GM23248 (cell line): Measurements from ENCODE around the gene CENPM. TPM values are rescaled to one million over a fixed set of nuclear protein-coding genes. Genes with fewer than 3 reads are reported as not detected.
"Not testable (repeated sequence)": the region's sequence is repeated elsewhere in the genome, so short reads cannot be mapped to it uniquely, and the experiment has no call there.

ENCODE experiments used
- DNase-seq: peaks from one replicate; pipeline ENCODE4 v3.0.0-alpha.2; 2015
- H2AFZ ChIP-seq: fragments of 200-600 bp; sonication (generic); 2 replicates; pipeline ENCODE4 v1.6.1; 2016; ENCODE audit warnings: antibody characterized with exemption
- H3F3A ChIP-seq: fragments of 200-600 bp; sonication (generic); 2 replicates; pipeline ENCODE4 v1.6.1; 2016; ENCODE audit warnings: mild to moderate bottlenecking, antibody characterized with exemption, mixed run types; ENCODE audit not compliant: insufficient read depth
- H3K27ac ChIP-seq: fragments of 200-600 bp; sonication (generic); 2 replicates; pipeline ENCODE4 v1.5.1; 2016; ENCODE audit warnings: mild to moderate bottlenecking
- H3K27me3 ChIP-seq: fragments of 200-600 bp; sonication (generic); replicated peaks from 2 replicates; pipeline ENCODE4 v1.6.1; 2016; ENCODE audit warnings: mild to moderate bottlenecking; ENCODE audit not compliant: insufficient read depth
- H3K36me3 ChIP-seq: fragments of 200-600 bp; sonication (generic); 2 replicates; pipeline ENCODE4 v1.6.1; 2016; ENCODE audit warnings: low read depth, mild to moderate bottlenecking
- H3K4me1 ChIP-seq: fragments of 200-600 bp; sonication (generic); 2 replicates; pipeline ENCODE4 v1.6.1; 2016; ENCODE audit warnings: mild to moderate bottlenecking; ENCODE audit not compliant: insufficient read depth
- H3K4me2 ChIP-seq: fragments of 200-600 bp; sonication (generic); one replicate; pipeline ENCODE4 v1.6.1; 2016; ENCODE audit warnings: mild to moderate bottlenecking; ENCODE audit not compliant: unreplicated experiment
- H3K4me3 ChIP-seq: fragments of 200-600 bp; sonication (generic); 2 replicates; pipeline ENCODE4 v1.5.1; 2016; ENCODE audit warnings: mild to moderate bottlenecking
- H3K79me2 ChIP-seq: fragments of 200-600 bp; sonication (generic); 2 replicates; pipeline ENCODE4 v1.6.1; 2016; ENCODE audit warnings: mild to moderate bottlenecking; ENCODE audit not compliant: insufficient read depth
- H3K9ac ChIP-seq: fragments of 200-600 bp; sonication (generic); 2 replicates; pipeline ENCODE4 v1.6.1; 2016; ENCODE audit warnings: mild to moderate bottlenecking
- H3K9me2 ChIP-seq: fragments of 200-600 bp; sonication (generic); 2 replicates; pipeline ENCODE4 v1.6.1; 2016; ENCODE audit warnings: mixed run types, mild to moderate bottlenecking, moderate library complexity; ENCODE audit not compliant: insufficient read depth
- H3K9me3 ChIP-seq: fragments of 200-600 bp; sonication (generic); one replicate; pipeline ENCODE4 v1.6.1; 2017; ENCODE audit warnings: low read depth
- H4K20me1 ChIP-seq: fragments of 200-600 bp; sonication (generic); 2 replicates; pipeline ENCODE4 v1.6.0; 2016; ENCODE audit not compliant: insufficient read depth
- EZH2 ChIP-seq: fragments of 200-600 bp; sonication (generic); IDR thresholded peaks from 2 replicates; pipeline ENCODE4 v1.6.1; 2018; ENCODE audit warnings: antibody characterized with exemption, mild to moderate bottlenecking; ENCODE audit not compliant: insufficient read depth, poor library complexity, severe bottlenecking
- EZH2phosphoT487 ChIP-seq: fragments of 200-600 bp; sonication (generic); IDR thresholded peaks from 2 replicates; pipeline ENCODE4 v1.6.1; 2018; ENCODE audit warnings: antibody characterized with exemption, moderate library complexity, mild to moderate bottlenecking, low read depth; ENCODE audit not compliant: insufficient read depth
- WGBS, 2 experiments: methylation state at CpG; one replicate each; pipeline ENCODE4 v1.1.6; 2015 to 2017; ENCODE audit warnings: low lambda C conversion rate in 2 of 2, low coverage in 1 of 2; ENCODE audit errors: missing lambda C conversion rate in 2 of 2; 5-methylcytosine and 5-hydroxymethylcytosine counted together
- in situ Hi-C: fragments of 300-500 bp; cut with MboI; formaldehyde crosslinking; loops from 2 replicates; pipeline ENCODE4 v1.15.0; 2020
- polyA plus RNA-seq: library from polyadenylated mRNA; unstranded; fragments of >200 nt; fragmentation: Nextera tagmentation; extraction: Ambion mirVana; gene quantifications from 2 replicates; pipeline ENCODE4 v1.2.1, GENCODE V29; 2016
- total RNA-seq: library from RNA; depleted of rRNA; stranded (reverse); fragments of >200 nt; shearing (Covaris generic); gene quantifications from 2 replicates; pipeline ENCODE4 v1.2.3, GENCODE V29; 2014

CENPM gene
- total and polyA plus RNA-seq, 2 experiments from 2014 or later = 5.7 to 18.9 TPM

- Histone ChIP-seq H3K79me2 (no peaks in the 10 kb centered on the region), H3K4me1 (no peaks in the 10 kb centered on the region), H3F3A (no peaks in the 10 kb centered on the region), H3K4me3 (no peak within 1 kb of the TSS), H3K9me3 (no peaks in the 10 kb centered on the region), H3K27me3 (no peaks in the 10 kb centered on the region), H3K4me2 (no peak within 1 kb of the TSS), H3K9ac (no peak within 1 kb of the TSS), H2AFZ (no peak within 1 kb of the TSS), H3K9me2 (no peaks in the 10 kb centered on the region), H3K36me3 (no peaks in the 10 kb centered on the region), H3K27ac (no peak within 1 kb of the TSS), H4K20me1 (no peaks in the 10 kb centered on the region)
- 63 to 67% methylated on average over 16 of the region's 16 CpGs for WGBS, 2 experiments
- TF ChIP-seq EZH2 (no peak), EZH2phosphoT487 (no peak)
- in situ Hi-C loops = no loop called here
- DNase-seq = no peak
Measured at GRCh38 chr22:41951898-41952474, 5.0 kb upstream of the CENPM start, which contains the start of gene SMIM45. TSS of gene SMIM45 (plus strand) at chr22:41952150.

GRCh38 chr22:41949297-41949965, 2.5 kb upstream of the CENPM start:
- Histone ChIP-seq H2AFZ (no peak overlapping the region), H3K4me2 (no peak overlapping the region), H3K9ac (no peak overlapping the region), H4K20me1 (no peaks in the 10 kb centered on the region), H3K9me3 (no peaks in the 10 kb centered on the region), H3K4me1 (no peaks in the 10 kb centered on the region), H3F3A (no peaks in the 10 kb centered on the region), H3K79me2 (peaks cover 10% of the 10 kb centered on the region; the same call in 1 of the 2 replicates), H3K4me3 (no peak overlapping the region), H3K36me3 (no peaks in the 10 kb centered on the region), H3K9me2 (no peaks in the 10 kb centered on the region), H3K27me3 (no peaks in the 10 kb centered on the region), H3K27ac (no peak overlapping the region)
- in situ Hi-C loops = loop anchor here (10.0 kb wide), 1 partner anchor 255 kb away; the partner anchor contains the start of gene MEI1
- WGBS, 2 experiments = 83 to 86% methylated on average over 7 of the region's 7 CpGs
- DNase-seq = no peak
- TF ChIP-seq EZH2 (no peak), EZH2phosphoT487 (no peak)

GRCh38 chr22:41948928-41949296, 2.0 kb upstream of the CENPM start:
- not testable (repeated sequence) for H3F3A ChIP-seq, H3K9ac ChIP-seq, H3K9me2 ChIP-seq, H3K9me3 ChIP-seq, H3K4me1 ChIP-seq, H3K4me2 ChIP-seq, H4K20me1 ChIP-seq, H3K36me3 ChIP-seq, H2AFZ ChIP-seq, H3K27me3 ChIP-seq, H3K4me3 ChIP-seq, DNase-seq, H3K79me2 ChIP-seq, H3K27ac ChIP-seq
- 89 to 94% methylated on average over 7 to 8 of the region's 8 CpGs for WGBS, 2 experiments
- in situ Hi-C loops = loop anchor here (10.0 kb wide), 1 partner anchor 254 kb away; the partner anchor contains the start of gene MEI1

GRCh38 chr22:41948142-41948541, 1.2 kb upstream of the CENPM start:
- 94 to 95% methylated on average over 2 of the region's 2 CpGs for WGBS, 2 experiments
- peaks cover 7% of the 10 kb centered on the region for H3K4me1 ChIP-seq
- in situ Hi-C loops = loop anchor here (10.0 kb wide), 1 partner anchor 253 kb away; the partner anchor contains the start of gene MEI1

More at GRCh38 chr22:41948142-41948541, 1.2 kb upstream of the CENPM start:
- H3F3A ChIP-seq = no peaks in the 10 kb centered on the region
- H3K79me2 ChIP-seq = peaks cover 10% of the 10 kb centered on the region; the same call in 1 of the 2 replicates
- H3K27ac ChIP-seq = no peak overlapping the region
- H3K4me2 ChIP-seq = no peak overlapping the region
- no peak overlapping the region for H3K9ac ChIP-seq
- H4K20me1 ChIP-seq = no peaks in the 10 kb centered on the region
- no peaks in the 10 kb centered on the region for H3K9me3 ChIP-seq
- H3K4me3 ChIP-seq = no peak overlapping the region
- no peak for DNase-seq
- no peaks in the 10 kb centered on the region for H3K9me2 ChIP-seq
- no peaks in the 10 kb centered on the region for H3K36me3 ChIP-seq
- no peaks in the 10 kb centered on the region for H3K27me3 ChIP-seq
- H2AFZ ChIP-seq = no peak overlapping the region
- TF ChIP-seq EZH2phosphoT487 = no peak
- TF ChIP-seq EZH2 = no peak
